Measurements from ENCODE around the gene PDC. TPM values are rescaled to one million over a fixed set of nuclear protein-coding genes. Genes with fewer than 3 reads are reported as not detected.
A peak's percentile ranks its signal among the peaks of the same experiment; 100 is the strongest.

Gene PDC
- total RNA-seq (2014; rRNA removed; shearing (Covaris generic)) (0.63 TPM in 1 of 2 replicates, not detected in the other), polyA plus RNA-seq (2016; fragmentation: Nextera tagmentation; extraction: Ambion mirVana) (0.20 and 0.94 TPM in 2 replicates)

GRCh38 chr1:186461014-186461413 lies at the start of gene PDC:
TSS of gene PDC (minus strand) at chr1:186461114. CDS start at chr1:186449459, 11,655 bp downstream.
- no peaks in the 10 kb centered on the region for H4K20me1 ChIP-seq (ENCODE audit: insufficient read depth)
- H3K9me2 ChIP-seq (ENCODE audit: insufficient read depth) = no peaks in the 10 kb centered on the region
- H3K4me2 ChIP-seq (ENCODE audit: unreplicated experiment) = no peak within 1 kb of the TSS
- H3K36me3 ChIP-seq (ENCODE audit: low read depth) = no peaks in the 10 kb centered on the region
- in situ Hi-C loops (cut with MboI) = no loop called here
- no peaks in the 10 kb centered on the region for H3K9me3 ChIP-seq (ENCODE audit: low read depth)
- H3K79me2 ChIP-seq (ENCODE audit: insufficient read depth) = no peaks in the 10 kb centered on the region
- TF ChIP-seq EZH2phosphoT487 (IDR thresholded peaks at IDR 0.05; ENCODE audit: insufficient read depth, low read depth) = no peak
- TF ChIP-seq EZH2 (IDR thresholded peaks at IDR 0.05; ENCODE audit: insufficient read depth, poor library complexity, severe bottlenecking) = no peak
- DNase-seq = no peak
- no peaks in the 10 kb centered on the region for H3K4me1 ChIP-seq (ENCODE audit: insufficient read depth)
- H3K27me3 ChIP-seq (replicated peaks; ENCODE audit: insufficient read depth) = no peaks in the 10 kb centered on the region
- H3F3A ChIP-seq (ENCODE audit: insufficient read depth) = no peaks in the 10 kb centered on the region
- WGBS, 2 experiments (ENCODE audit: low coverage in 1 of 2, low lambda C conversion rate in 2 of 2, missing lambda C conversion rate in 2 of 2) = 92 to 95% methylated on average over 2 of the region's 2 CpGs
- no peak within 1 kb of the TSS for H3K27ac ChIP-seq
- H3K4me3 ChIP-seq = no peak within 1 kb of the TSS
- H2AFZ ChIP-seq = no peak within 1 kb of the TSS
- H3K9ac ChIP-seq = no peak within 1 kb of the TSS

GRCh38 chr1:186503190-186503589 lies 42.3 kb upstream of the PDC start:
- Histone ChIP-seq H3K9me2 (ENCODE audit: insufficient read depth) (no peaks in the 10 kb centered on the region), H3K4me3 (peak overlapping the region; percentile 29; the same call in 1 of the 2 replicates), H3K27ac (peak overlapping the region; percentile 36), H3K79me2 (ENCODE audit: insufficient read depth) (no peaks in the 10 kb centered on the region), H3K4me2 (ENCODE audit: unreplicated experiment) (peak overlapping the region; percentile 43), H3K4me1 (ENCODE audit: insufficient read depth) (peaks cover 44% of the 10 kb centered on the region), H3K27me3 (replicated peaks; ENCODE audit: insufficient read depth) (no peaks in the 10 kb centered on the region), H3F3A (ENCODE audit: insufficient read depth) (peaks cover 41% of the 10 kb centered on the region), H3K9me3 (ENCODE audit: low read depth) (no peaks in the 10 kb centered on the region), H3K36me3 (ENCODE audit: low read depth) (no peaks in the 10 kb centered on the region; the same call in 1 of the 2 replicates), H3K9ac (no peak overlapping the region), H2AFZ (peak overlapping the region; percentile 30; the same call in 1 of the 2 replicates), H4K20me1 (ENCODE audit: insufficient read depth) (no peaks in the 10 kb centered on the region)
- DNase-seq = peak; percentile 30
- TF ChIP-seq EZH2phosphoT487 (IDR thresholded peaks at IDR 0.05; ENCODE audit: insufficient read depth, low read depth) (no peak), EZH2 (IDR thresholded peaks at IDR 0.05; ENCODE audit: insufficient read depth, poor library complexity, severe bottlenecking) (no peak)
- 48 to 51% methylated on average over 2 of the region's 2 CpGs for WGBS, 2 experiments (ENCODE audit: low coverage in 1 of 2, low lambda C conversion rate in 2 of 2, missing lambda C conversion rate in 2 of 2)
- in situ Hi-C loops (cut with MboI) = no loop called here

DNA sequence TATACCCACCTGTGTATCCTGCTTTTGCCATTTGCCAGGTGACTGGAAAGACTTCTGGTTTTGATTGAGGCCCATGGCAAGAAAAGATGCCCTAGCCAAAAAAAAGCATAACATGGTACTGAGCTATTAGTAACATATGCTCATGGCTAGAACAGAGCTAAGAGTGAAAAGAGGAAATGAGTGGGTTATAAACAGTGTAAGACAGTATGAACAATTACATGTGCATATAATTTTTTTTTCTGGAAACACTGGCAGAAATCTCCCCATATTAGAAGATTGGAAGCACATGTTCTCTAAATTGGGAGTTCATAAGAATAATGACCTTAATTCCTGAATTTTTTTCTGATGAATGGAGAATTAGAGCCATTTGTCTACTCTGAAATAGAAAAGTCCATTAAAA lies 41.2 kb upstream of the PDC start:
- peak; percentile 28 for DNase-seq
- Histone ChIP-seq H3K27ac (no peak overlapping the region; the same call in 1 of the 2 replicates), H3K27me3 (replicated peaks; ENCODE audit: insufficient read depth) (no peaks in the 10 kb centered on the region), H2AFZ (no peak overlapping the region), H3K36me3 (ENCODE audit: low read depth) (no peaks in the 10 kb centered on the region; the same call in 1 of the 2 replicates), H3F3A (ENCODE audit: insufficient read depth) (peaks cover 41% of the 10 kb centered on the region), H3K9me2 (ENCODE audit: insufficient read depth) (no peaks in the 10 kb centered on the region), H3K4me3 (no peak overlapping the region), H3K4me1 (ENCODE audit: insufficient read depth) (peaks cover 44% of the 10 kb centered on the region), H3K4me2 (ENCODE audit: unreplicated experiment) (peak overlapping the region; percentile 1), H4K20me1 (ENCODE audit: insufficient read depth) (no peaks in the 10 kb centered on the region), H3K9ac (no peak overlapping the region), H3K79me2 (ENCODE audit: insufficient read depth) (no peaks in the 10 kb centered on the region), H3K9me3 (ENCODE audit: low read depth) (no peaks in the 10 kb centered on the region)
- TF ChIP-seq EZH2 (IDR thresholded peaks at IDR 0.05; ENCODE audit: insufficient read depth, poor library complexity, severe bottlenecking) = no peak
- TF ChIP-seq EZH2phosphoT487 (IDR thresholded peaks at IDR 0.05; ENCODE audit: insufficient read depth, low read depth) = no peak
- in situ Hi-C loops (cut with MboI) = no loop called here

GRCh38 chr1:186500804-186501203 lies 39.9 kb upstream of the PDC start:
- H3K79me2 ChIP-seq (ENCODE audit: insufficient read depth) = no peaks in the 10 kb centered on the region
- in situ Hi-C loops (cut with MboI) = no loop called here
- H3K9me2 ChIP-seq (ENCODE audit: insufficient read depth) = no peaks in the 10 kb centered on the region
- no peaks in the 10 kb centered on the region for H4K20me1 ChIP-seq (ENCODE audit: insufficient read depth)
- H3K27ac ChIP-seq = no peak overlapping the region
- no peak overlapping the region for H2AFZ ChIP-seq
- peaks cover 41% of the 10 kb centered on the region for H3F3A ChIP-seq (ENCODE audit: insufficient read depth)
- H3K4me1 ChIP-seq (ENCODE audit: insufficient read depth) = peaks cover 46% of the 10 kb centered on the region
- TF ChIP-seq EZH2phosphoT487 (IDR thresholded peaks at IDR 0.05; ENCODE audit: insufficient read depth, low read depth) = no peak
- no peak for TF ChIP-seq EZH2 (IDR thresholded peaks at IDR 0.05; ENCODE audit: insufficient read depth, poor library complexity, severe bottlenecking)
- H3K27me3 ChIP-seq (replicated peaks; ENCODE audit: insufficient read depth) = no peaks in the 10 kb centered on the region
- no peak for DNase-seq
- WGBS, 2 experiments (ENCODE audit: low coverage in 1 of 2, low lambda C conversion rate in 2 of 2, missing lambda C conversion rate in 2 of 2) = 91 to 100% methylated on average over 1 of the region's 1 CpG
- H3K9me3 ChIP-seq (ENCODE audit: low read depth) = no peaks in the 10 kb centered on the region
- no peak overlapping the region for H3K4me3 ChIP-seq
- no peak overlapping the region for H3K9ac ChIP-seq
- H3K4me2 ChIP-seq (ENCODE audit: unreplicated experiment) = no peak overlapping the region
- H3K36me3 ChIP-seq (ENCODE audit: low read depth) = no peaks in the 10 kb centered on the region; the same call in 1 of the 2 replicates
